Stomach (tissue), 4 donors: Measurements from ENCODE around the gene UNC79.

Experiments used
- CTCF ChIP-seq, 7 experiments: fragments of 450-650 bp in 4 of 7; fragments of 200-600 bp in 3 of 7; sonication (generic) in 3 of 7; IDR thresholded peaks; one replicate each; pipeline ENCODE4 v1.5.1; 2016 to 2019; ENCODE audit warnings: antibody characterized with exemption in 7 of 7, control low read depth in 2 of 7, mild to moderate bottlenecking in 1 of 7
- POLR2A ChIP-seq, 4 donors: fragments of 450-650 bp; IDR thresholded peaks; one replicate each; pipeline ENCODE4 v1.6.1; 2016; ENCODE audit warnings: antibody characterized with exemption in 4 of 4, control low read depth in 2 of 4, mild to moderate bottlenecking in 1 of 4, moderate library complexity in 1 of 4

GRCh38 chr14:93735206-93735605 lies 304.5 kb downstream of the UNC79 start:
- no peak for TF ChIP-seq CTCF (IDR thresholded peaks at IDR 0.05)
- TF ChIP-seq POLR2A (IDR thresholded peaks at IDR 0.05), result no peak
